Prostate gland (tissue), 2 donors: ENCODE results near the gene CYP11A1.
"Not testable (repeated sequence)": the region's sequence is repeated elsewhere in the genome, so short reads cannot be mapped to it uniquely, and the experiment has no call there.

Experiments used
- POLR2AphosphoS5 ChIP-seq: sonication (generic); formaldehyde crosslinking; IDR thresholded peaks from one replicate; pipeline ENCODE4 v1.6.1; 2017; ENCODE audit warnings: antibody characterized with exemption
- TF ChIP-seq, protein P1 (sequence below), 4 experiments: fragments of 200-600 bp in 2 of 4; fragments of 450-650 bp in 2 of 4; sonication (generic) in 2 of 4; IDR thresholded peaks; 1 replicate in 3 of 4; 2 replicates in 1 of 4; pipeline ENCODE4 v1.5.1; 2016 to 2019; ENCODE audit warnings: antibody characterized with exemption in 4 of 4, mild to moderate bottlenecking in 2 of 4, moderate library complexity in 2 of 4

DNA sequence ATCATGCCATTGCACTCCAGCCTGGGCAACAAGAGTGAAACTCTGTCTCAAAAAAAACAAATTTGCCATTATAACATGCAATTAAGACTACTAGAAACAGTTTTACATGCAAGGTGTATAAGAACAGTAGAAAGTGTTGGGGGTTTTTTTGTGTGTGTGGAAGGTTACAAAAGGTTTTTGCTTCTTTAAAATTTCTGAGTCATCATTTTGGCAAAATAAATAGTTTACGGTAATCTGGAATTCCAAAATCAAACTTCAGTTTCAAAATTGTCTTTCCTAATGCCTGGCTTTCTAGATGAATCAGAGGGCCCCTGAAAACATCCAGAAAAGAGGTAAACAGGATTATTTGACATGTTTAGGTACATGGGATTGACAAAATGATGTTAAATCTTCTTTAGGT lies 6.6 kb downstream of the CYP11A1 start:
- TF ChIP-seq, protein P1, sequence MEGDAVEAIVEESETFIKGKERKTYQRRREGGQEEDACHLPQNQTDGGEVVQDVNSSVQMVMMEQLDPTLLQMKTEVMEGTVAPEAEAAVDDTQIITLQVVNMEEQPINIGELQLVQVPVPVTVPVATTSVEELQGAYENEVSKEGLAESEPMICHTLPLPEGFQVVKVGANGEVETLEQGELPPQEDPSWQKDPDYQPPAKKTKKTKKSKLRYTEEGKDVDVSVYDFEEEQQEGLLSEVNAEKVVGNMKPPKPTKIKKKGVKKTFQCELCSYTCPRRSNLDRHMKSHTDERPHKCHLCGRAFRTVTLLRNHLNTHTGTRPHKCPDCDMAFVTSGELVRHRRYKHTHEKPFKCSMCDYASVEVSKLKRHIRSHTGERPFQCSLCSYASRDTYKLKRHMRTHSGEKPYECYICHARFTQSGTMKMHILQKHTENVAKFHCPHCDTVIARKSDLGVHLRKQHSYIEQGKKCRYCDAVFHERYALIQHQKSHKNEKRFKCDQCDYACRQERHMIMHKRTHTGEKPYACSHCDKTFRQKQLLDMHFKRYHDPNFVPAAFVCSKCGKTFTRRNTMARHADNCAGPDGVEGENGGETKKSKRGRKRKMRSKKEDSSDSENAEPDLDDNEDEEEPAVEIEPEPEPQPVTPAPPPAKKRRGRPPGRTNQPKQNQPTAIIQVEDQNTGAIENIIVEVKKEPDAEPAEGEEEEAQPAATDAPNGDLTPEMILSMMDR (IDR thresholded peaks at IDR 0.05), result not testable (repeated sequence)
- TF ChIP-seq POLR2AphosphoS5, result not testable (repeated sequence)
